Prostate gland (tissue), 2 donors: ENCODE measurements around the gene PEG3.

ENCODE experiments used
- POLR2A ChIP-seq: fragments of 450-650 bp; IDR thresholded peaks from one replicate; pipeline ENCODE4 v1.6.1; 2016; ENCODE audit warnings: antibody characterized with exemption, mild to moderate bottlenecking
- POLR2AphosphoS5 ChIP-seq: sonication (generic); formaldehyde crosslinking; IDR thresholded peaks from one replicate; pipeline ENCODE4 v1.6.1; 2017; ENCODE audit warnings: antibody characterized with exemption
- TF ChIP-seq, protein P1 (sequence below), 4 experiments: fragments of 200-600 bp in 2 of 4; fragments of 450-650 bp in 2 of 4; sonication (generic) in 2 of 4; IDR thresholded peaks; 1 replicate in 3 of 4; 2 replicates in 1 of 4; pipeline ENCODE4 v1.5.1; 2016 to 2019; ENCODE audit warnings: antibody characterized with exemption in 4 of 4, mild to moderate bottlenecking in 2 of 4, moderate library complexity in 2 of 4

DNA sequence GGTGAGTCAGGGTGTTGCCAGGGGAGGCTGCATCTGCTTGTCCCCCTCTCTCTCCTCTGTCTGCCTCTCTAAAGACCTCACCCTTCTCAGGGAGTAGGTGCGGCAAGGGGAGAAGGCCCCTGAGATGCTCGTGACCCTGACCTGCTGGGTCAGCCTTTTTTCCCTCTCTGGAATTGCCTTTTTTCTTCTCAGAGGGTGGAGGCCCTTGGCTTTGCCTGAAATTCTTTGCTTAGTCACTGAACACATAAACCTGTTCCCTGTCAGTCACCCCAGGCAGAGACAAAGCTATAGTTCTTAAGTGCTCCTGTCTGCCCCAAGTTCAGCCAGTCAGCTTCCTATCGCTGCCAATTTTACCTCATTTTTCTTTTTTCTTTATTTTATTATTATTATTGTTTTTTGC lies 35.2 kb upstream of the PEG3 start:
- TF ChIP-seq, protein P1, sequence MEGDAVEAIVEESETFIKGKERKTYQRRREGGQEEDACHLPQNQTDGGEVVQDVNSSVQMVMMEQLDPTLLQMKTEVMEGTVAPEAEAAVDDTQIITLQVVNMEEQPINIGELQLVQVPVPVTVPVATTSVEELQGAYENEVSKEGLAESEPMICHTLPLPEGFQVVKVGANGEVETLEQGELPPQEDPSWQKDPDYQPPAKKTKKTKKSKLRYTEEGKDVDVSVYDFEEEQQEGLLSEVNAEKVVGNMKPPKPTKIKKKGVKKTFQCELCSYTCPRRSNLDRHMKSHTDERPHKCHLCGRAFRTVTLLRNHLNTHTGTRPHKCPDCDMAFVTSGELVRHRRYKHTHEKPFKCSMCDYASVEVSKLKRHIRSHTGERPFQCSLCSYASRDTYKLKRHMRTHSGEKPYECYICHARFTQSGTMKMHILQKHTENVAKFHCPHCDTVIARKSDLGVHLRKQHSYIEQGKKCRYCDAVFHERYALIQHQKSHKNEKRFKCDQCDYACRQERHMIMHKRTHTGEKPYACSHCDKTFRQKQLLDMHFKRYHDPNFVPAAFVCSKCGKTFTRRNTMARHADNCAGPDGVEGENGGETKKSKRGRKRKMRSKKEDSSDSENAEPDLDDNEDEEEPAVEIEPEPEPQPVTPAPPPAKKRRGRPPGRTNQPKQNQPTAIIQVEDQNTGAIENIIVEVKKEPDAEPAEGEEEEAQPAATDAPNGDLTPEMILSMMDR (IDR thresholded peaks at IDR 0.05): no peak
- TF ChIP-seq POLR2AphosphoS5 (no peak), POLR2A (no peak)
